Natural killer cell (primary cell): Measurements from ENCODE around the gene ATP1B3. TPM values are rescaled to one million over a fixed set of nuclear protein-coding genes. Genes with fewer than 3 reads are reported as not detected.

ENCODE experiments used
- ATAC-seq, 3 donors: fragments of 150-1000 bp in 2 of 3; fragments of 200-7000 bp in 1 of 3; cut with Tn5 transposase; 1 replicate in 1 of 3; 2 replicates in 2 of 3; pipeline ENCODE4 v1.10.0; 2021; ENCODE audit warnings: mild to moderate bottlenecking in 2 of 3, moderate library complexity in 2 of 3
- DNase-seq, 2 donors: peaks; one replicate each; pipeline versions ENCODE4 v3.0.0 to v3.0.0-alpha.2; 2013 to 2021; ENCODE audit warnings: mixed read lengths in 1 of 2
- H3K27ac ChIP-seq: one replicate; pipeline ENCODE4 v1.5.1; 2013; ENCODE audit warnings: mild to moderate bottlenecking, low read length
- H3K27me3 ChIP-seq: one replicate; pipeline ENCODE4 v1.6.1; 2013; ENCODE audit warnings: low read length; ENCODE audit not compliant: control insufficient read depth, insufficient read depth
- H3K36me3 ChIP-seq: one replicate; pipeline ENCODE4 v1.6.1; 2013; ENCODE audit warnings: low read length; ENCODE audit not compliant: control insufficient read depth, insufficient read depth
- H3K4me1 ChIP-seq: one replicate; pipeline ENCODE4 v1.6.1; 2013; ENCODE audit warnings: low read length; ENCODE audit not compliant: control insufficient read depth, insufficient read depth
- H3K4me3 ChIP-seq: one replicate; pipeline ENCODE4 v1.5.1; 2013; ENCODE audit warnings: low read length
- H3K9me3 ChIP-seq: one replicate; pipeline ENCODE4 v1.6.1; 2013; ENCODE audit warnings: low read length; ENCODE audit not compliant: control insufficient read depth, insufficient read depth
- H3K27ac Mint-ChIP-seq, 2 donors: one replicate each; pipeline ENCODE4 v1.8.0; 2022; ENCODE audit warnings: mild to moderate bottlenecking in 2 of 2, mixed read lengths in 2 of 2, moderate library complexity in 1 of 2
- H3K27me3 Mint-ChIP-seq, 2 donors: one replicate each; pipeline ENCODE4 v1.8.0; 2022; ENCODE audit warnings: low read depth in 2 of 2, mixed read lengths in 2 of 2
- H3K36me3 Mint-ChIP-seq: one replicate; pipeline ENCODE4 v1.8.0; 2022; ENCODE audit warnings: mixed read lengths
- H3K4me1 Mint-ChIP-seq, 2 donors: one replicate each; pipeline ENCODE4 v1.8.0; 2022; ENCODE audit warnings: mixed read lengths in 2 of 2
- H3K4me3 Mint-ChIP-seq: one replicate; pipeline ENCODE4 v1.8.0; 2022; ENCODE audit warnings: mild to moderate bottlenecking, moderate library complexity, mixed read lengths
- H3K9me3 Mint-ChIP-seq, 2 donors: one replicate each; pipeline ENCODE4 v1.8.0; 2022; ENCODE audit warnings: mixed read lengths in 2 of 2
- WGBS: methylation state at CpG from one replicate; pipeline ENCODE4 v1.1.7; 2013; ENCODE audit warnings: missing lambda C conversion rate; ENCODE audit not compliant: insufficient coverage; 5-methylcytosine and 5-hydroxymethylcytosine counted together
- intact Hi-C: fragments of 100-400 bp; cut with micrococcal nuclease; formaldehyde crosslinking; loops from one replicate; pipeline ENCODE4 v1.14.2; 2022
- total RNA-seq, 4 donors: library from RNA; stranded (reverse); fragments of 120-200 nt in 1 of 4; gene quantifications; one replicate each; pipeline versions ENCODE4 v1.2.3 to v1.2.4, GENCODE V29; 2013 to 2022
- TF ChIP-seq, protein P1 (sequence below): fragments of 200-600 bp; IDR thresholded peaks from one replicate; pipeline ENCODE4 v1.8.0; 2022; ENCODE audit warnings: antibody characterized with exemption

The ATP1B3 gene
- total RNA-seq, 3 donors from 2014 or later (not counting 1 experiment from before 2014, with no cell fraction given) = 46.7 to 81.1 (median 78.2) TPM

DNA sequence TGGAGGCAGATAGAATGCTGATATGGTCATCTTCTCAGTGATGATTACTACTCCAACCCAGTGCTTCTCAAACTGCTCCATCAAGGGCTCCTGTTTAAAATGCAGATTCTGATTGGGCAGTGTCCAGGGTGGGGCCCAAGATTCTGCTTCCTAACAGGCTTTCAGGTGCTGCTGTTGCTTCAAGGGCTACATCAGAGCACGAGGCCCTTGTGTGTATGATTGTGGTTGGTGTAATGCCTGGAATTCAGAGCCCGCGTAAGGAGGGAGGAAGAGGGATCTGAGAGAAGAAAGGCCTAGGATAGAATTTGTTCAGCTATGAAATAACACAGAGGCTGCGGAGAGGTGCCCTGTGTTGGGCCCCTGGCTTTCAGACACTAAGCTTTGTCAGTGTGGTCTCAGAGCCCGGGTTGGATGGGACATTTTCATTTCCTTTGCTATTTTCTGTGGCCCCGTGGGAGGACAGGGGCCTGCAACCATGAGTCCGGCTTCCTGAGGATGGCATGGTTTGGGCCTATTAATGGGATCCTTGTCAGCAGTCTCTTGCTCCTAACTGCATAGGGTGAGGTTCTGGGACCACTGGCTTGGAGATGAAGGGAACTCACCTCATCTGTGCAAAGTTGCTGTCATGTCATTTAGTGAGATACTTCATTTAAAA, 53.0 kb downstream of the ATP1B3 start:
- Mint-ChIP-seq H3K4me1 (peaks cover 10 to 13% of the 10 kb centered on the region in 2 donors), H3K27me3 (no peaks in the 10 kb centered on the region), H3K4me3 (no peak overlapping the region), H3K36me3 (no peaks in the 10 kb centered on the region), H3K9me3 (no peaks in the 10 kb centered on the region), H3K27ac (peak overlapping the region; percentile 9 to 75)
- intact Hi-C loops = no loop called here
- ATAC-seq (no peak), DNase-seq (no peak)
- Histone ChIP-seq H3K4me1 (no peaks in the 10 kb centered on the region), H3K27me3 (no peaks in the 10 kb centered on the region), H3K27ac (no peak overlapping the region), H3K9me3 (no peaks in the 10 kb centered on the region), H3K36me3 (peaks cover 4% of the 10 kb centered on the region), H3K4me3 (no peak overlapping the region)
- WGBS = 89% methylated on average over 7 of the region's 7 CpGs
- TF ChIP-seq, protein P1, sequence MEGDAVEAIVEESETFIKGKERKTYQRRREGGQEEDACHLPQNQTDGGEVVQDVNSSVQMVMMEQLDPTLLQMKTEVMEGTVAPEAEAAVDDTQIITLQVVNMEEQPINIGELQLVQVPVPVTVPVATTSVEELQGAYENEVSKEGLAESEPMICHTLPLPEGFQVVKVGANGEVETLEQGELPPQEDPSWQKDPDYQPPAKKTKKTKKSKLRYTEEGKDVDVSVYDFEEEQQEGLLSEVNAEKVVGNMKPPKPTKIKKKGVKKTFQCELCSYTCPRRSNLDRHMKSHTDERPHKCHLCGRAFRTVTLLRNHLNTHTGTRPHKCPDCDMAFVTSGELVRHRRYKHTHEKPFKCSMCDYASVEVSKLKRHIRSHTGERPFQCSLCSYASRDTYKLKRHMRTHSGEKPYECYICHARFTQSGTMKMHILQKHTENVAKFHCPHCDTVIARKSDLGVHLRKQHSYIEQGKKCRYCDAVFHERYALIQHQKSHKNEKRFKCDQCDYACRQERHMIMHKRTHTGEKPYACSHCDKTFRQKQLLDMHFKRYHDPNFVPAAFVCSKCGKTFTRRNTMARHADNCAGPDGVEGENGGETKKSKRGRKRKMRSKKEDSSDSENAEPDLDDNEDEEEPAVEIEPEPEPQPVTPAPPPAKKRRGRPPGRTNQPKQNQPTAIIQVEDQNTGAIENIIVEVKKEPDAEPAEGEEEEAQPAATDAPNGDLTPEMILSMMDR = no peak

GRCh38 chr3:141930801-141931200, 54.4 kb downstream of the ATP1B3 start:
- no peak overlapping the region for H3K27ac Mint-ChIP-seq
- H3K4me1 Mint-ChIP-seq = peaks cover 10 to 13% of the 10 kb centered on the region in 2 donors
- ATAC-seq (no peak), DNase-seq (no peak)
- no peaks in the 10 kb centered on the region for H3K9me3 Mint-ChIP-seq
- no peak overlapping the region for H3K4me3 ChIP-seq
- TF ChIP-seq, protein P1 = no peak
- H3K27me3 Mint-ChIP-seq = no peaks in the 10 kb centered on the region
- H3K27me3 ChIP-seq = no peaks in the 10 kb centered on the region
- H3K27ac ChIP-seq = no peak overlapping the region
- no peaks in the 10 kb centered on the region for H3K4me1 ChIP-seq
- 96% methylated on average over 4 of the region's 4 CpGs for WGBS
- intact Hi-C loops = no loop called here
- H3K4me3 Mint-ChIP-seq = no peak overlapping the region
- peaks cover 4% of the 10 kb centered on the region for H3K36me3 ChIP-seq
- no peaks in the 10 kb centered on the region for H3K36me3 Mint-ChIP-seq
- H3K9me3 ChIP-seq = no peaks in the 10 kb centered on the region

GRCh38 chr3:141933421-141934300, 57.2 kb downstream of the ATP1B3 start:
- no peak overlapping the region for H3K4me3 ChIP-seq
- Mint-ChIP-seq H3K27me3 (no peaks in the 10 kb centered on the region), H3K27ac (no peak overlapping the region), H3K36me3 (no peaks in the 10 kb centered on the region), H3K4me3 (no peak overlapping the region), H3K4me1 (peaks cover 4 to 6% of the 10 kb centered on the region in 2 donors), H3K9me3 (no peaks in the 10 kb centered on the region)
- intact Hi-C loops = no loop called here
- WGBS = 67% methylated on average over 15 of the region's 16 CpGs
- TF ChIP-seq, protein P1 = no peak
- no peak for DNase-seq
- H3K36me3 ChIP-seq = peaks cover 2% of the 10 kb centered on the region
- no peaks in the 10 kb centered on the region for H3K9me3 ChIP-seq
- no peaks in the 10 kb centered on the region for H3K4me1 ChIP-seq
- no peak for ATAC-seq
- H3K27me3 ChIP-seq = no peaks in the 10 kb centered on the region
- no peak overlapping the region for H3K27ac ChIP-seq
